OCI-LY1 (cell line): ENCODE results near the gene FAM53A.

ENCODE experiments used
- H2AFZ ChIP-seq: fragments of 200-600 bp; sonication (generic), shearing (Covaris generic); 2 replicates; pipeline ENCODE4 v1.6.0; 2014; ENCODE audit warnings: antibody characterized with exemption, mild to moderate bottlenecking, low read length
- H3F3A ChIP-seq: fragments of 200-600 bp; sonication (generic), shearing (Covaris generic); 2 replicates; pipeline ENCODE4 v1.6.0; 2014; ENCODE audit warnings: mild to moderate bottlenecking, antibody characterized with exemption, low read length, moderate library complexity; ENCODE audit not compliant: insufficient read depth
- H3K27ac ChIP-seq: fragments of 200-600 bp; sonication (generic); 2 replicates; pipeline ENCODE4 v1.5.1; 2014; ENCODE audit warnings: low read length, mixed run types, mild to moderate bottlenecking, low read depth; ENCODE audit not compliant: poor library complexity, severe bottlenecking
- H3K27me3 ChIP-seq: fragments of 200-600 bp; sonication (generic); 2 replicates; pipeline ENCODE4 v1.6.0; 2014; ENCODE audit warnings: antibody characterized with exemption, mild to moderate bottlenecking, low read length, moderate library complexity; ENCODE audit not compliant: insufficient read depth
- H3K36me3 ChIP-seq: fragments of 200-600 bp; sonication (generic); 2 replicates; pipeline ENCODE4 v1.6.1; 2014; ENCODE audit warnings: mild to moderate bottlenecking, antibody characterized with exemption, low read length, moderate library complexity, mixed read lengths; ENCODE audit not compliant: insufficient read depth
- H3K4me1 ChIP-seq: fragments of 200-600 bp; sonication (generic); 2 replicates; pipeline ENCODE4 v1.5.1; 2014; ENCODE audit warnings: mild to moderate bottlenecking, low read length, moderate library complexity; ENCODE audit not compliant: insufficient read depth, severe bottlenecking
- H3K4me2 ChIP-seq: fragments of 200-600 bp; sonication (generic), shearing (Covaris generic); 2 replicates; pipeline ENCODE4 v1.6.1; 2014; ENCODE audit warnings: low read length
- H3K4me3 ChIP-seq: fragments of 200-600 bp; sonication (generic); 2 replicates; pipeline ENCODE4 v1.5.1; 2014; ENCODE audit warnings: low read length, low read depth, mild to moderate bottlenecking, mixed read lengths; ENCODE audit not compliant: poor library complexity, severe bottlenecking
- H3K79me2 ChIP-seq: fragments of 200-600 bp; shearing (Covaris generic); 2 replicates; pipeline ENCODE4 v1.6.1; 2016; ENCODE audit warnings: mixed run types, low read length, mixed read lengths; ENCODE audit not compliant: insufficient read depth
- H3K9ac ChIP-seq: fragments of 200-600 bp; sonication (generic), shearing (Covaris generic); 2 replicates; pipeline ENCODE4 v1.6.1; 2014; ENCODE audit warnings: mild to moderate bottlenecking, low read length, mixed read lengths
- H3K9me2 ChIP-seq: fragments of 200-600 bp; sonication (generic), shearing (Covaris generic); 2 replicates; pipeline ENCODE4 v1.6.1; 2014; ENCODE audit warnings: low read depth, mild to moderate bottlenecking, low read length, mixed read lengths
- H3K9me3 ChIP-seq: fragments of 200-600 bp; shearing (Covaris generic); 2 replicates; pipeline ENCODE4 v1.6.1; 2014; ENCODE audit warnings: low read length, mixed read lengths
- H4K20me1 ChIP-seq: fragments of 200-600 bp; sonication (generic), shearing (Covaris generic); 2 replicates; pipeline ENCODE4 v1.6.0; 2016; ENCODE audit warnings: mild to moderate bottlenecking, low read length; ENCODE audit not compliant: insufficient read depth
- CTCF ChIP-seq: fragments of 200-600 bp; sonication (generic), shearing (Covaris generic); IDR thresholded peaks from 2 replicates; pipeline ENCODE4 v1.5.1; 2017; ENCODE audit warnings: mild to moderate bottlenecking, antibody characterized with exemption, low read length, moderate library complexity, mixed read lengths
- EZH2 ChIP-seq: fragments of 200-600 bp; sonication (generic), shearing (Covaris generic); IDR thresholded peaks from 2 replicates; pipeline ENCODE4 v1.8.0; 2017; ENCODE audit warnings: borderline replicate concordance, mixed run types, mild to moderate bottlenecking, antibody characterized with exemption, low read length, moderate library complexity, mixed read lengths

The FAM53A gene

GRCh38 chr4:1669850-1670249, 14.3 kb downstream of the FAM53A start:
- no peak overlapping the region for H3K27ac ChIP-seq
- H3K9ac ChIP-seq = no peak overlapping the region
- no peaks in the 10 kb centered on the region for H3K79me2 ChIP-seq
- no peak overlapping the region for H2AFZ ChIP-seq
- no peak overlapping the region for H3K4me3 ChIP-seq
- no peaks in the 10 kb centered on the region for H3K36me3 ChIP-seq
- H3F3A ChIP-seq = no peaks in the 10 kb centered on the region
- no peaks in the 10 kb centered on the region for H3K9me3 ChIP-seq
- TF ChIP-seq EZH2 (no peak), CTCF (no peak)
- no peak overlapping the region for H3K4me2 ChIP-seq
- no peaks in the 10 kb centered on the region for H3K4me1 ChIP-seq
- no peaks in the 10 kb centered on the region for H4K20me1 ChIP-seq
- no peaks in the 10 kb centered on the region for H3K9me2 ChIP-seq
- no peaks in the 10 kb centered on the region for H3K27me3 ChIP-seq

- Histone ChIP-seq H3K4me1 (no peaks in the 10 kb centered on the region), H2AFZ (no peak overlapping the region), H3K4me3 (no peak overlapping the region), H3F3A (no peaks in the 10 kb centered on the region), H3K4me2 (no peak overlapping the region), H3K27me3 (no peaks in the 10 kb centered on the region), H4K20me1 (no peaks in the 10 kb centered on the region), H3K27ac (no peak overlapping the region), H3K9me2 (no peaks in the 10 kb centered on the region), H3K9ac (no peak overlapping the region), H3K79me2 (no peaks in the 10 kb centered on the region), H3K36me3 (no peaks in the 10 kb centered on the region), H3K9me3 (no peaks in the 10 kb centered on the region)
- no peak for TF ChIP-seq CTCF
- TF ChIP-seq EZH2 = no peak
These were observed 14.8 kb downstream of the FAM53A start for GRCh38 chr4:1669270-1669669.

GRCh38 chr4:1668488-1668840, 15.6 kb downstream of the FAM53A start:
- no peak overlapping the region for H3K4me2 ChIP-seq
- H3K9me2 ChIP-seq = no peaks in the 10 kb centered on the region
- no peak overlapping the region for H3K27ac ChIP-seq
- H3K9me3 ChIP-seq = no peaks in the 10 kb centered on the region
- no peaks in the 10 kb centered on the region for H3K4me1 ChIP-seq
- no peak overlapping the region for H2AFZ ChIP-seq
- TF ChIP-seq EZH2 (no peak), CTCF (no peak)
- H3K79me2 ChIP-seq = no peaks in the 10 kb centered on the region
- H3K9ac ChIP-seq = no peak overlapping the region
- H3K27me3 ChIP-seq = no peaks in the 10 kb centered on the region
- H3K4me3 ChIP-seq = no peak overlapping the region
- no peaks in the 10 kb centered on the region for H3K36me3 ChIP-seq
- no peaks in the 10 kb centered on the region for H4K20me1 ChIP-seq
- H3F3A ChIP-seq = no peaks in the 10 kb centered on the region
